HEK293T (cell line): ENCODE data around the gene CD59.
"Not testable (repeated sequence)": the region's sequence is repeated elsewhere in the genome, so short reads cannot be mapped to it uniquely, and the experiment has no call there.

Source experiments
- CTCF ChIA-PET: fragments of 350-600 bp; formaldehyde crosslinking; extraction: SDS; loops from one replicate; lab custom pipeline; 2021; ENCODE audit warnings: antibody characterized with exemption, inconsistent platforms; lab: Yijun Ruan, JAX
- POLR2A ChIA-PET: fragments of 350-600 bp; formaldehyde crosslinking; extraction: SDS; loops from one replicate; lab custom pipeline; 2020; ENCODE audit warnings: antibody characterized with exemption, inconsistent platforms; lab: Yijun Ruan, JAX
- DNase-seq: peaks from one replicate; pipeline ENCODE4 v3.0.0; 2012; ENCODE audit warnings: mixed read lengths; ENCODE audit errors: extremely low spot score
- ARNT ChIP-seq: fragments of 450-650 bp; IDR thresholded peaks from 2 replicates; pipeline ENCODE4 v1.6.1; 2017; ENCODE audit warnings: mild to moderate bottlenecking
- BHLHE40 ChIP-seq: fragments of 450-650 bp; IDR thresholded peaks from 2 replicates; pipeline ENCODE4 v1.6.1; 2016; ENCODE audit warnings: mild to moderate bottlenecking, moderate library complexity, borderline replicate concordance
- CTBP1 ChIP-seq: fragments of 450-650 bp; IDR thresholded peaks from 2 replicates; pipeline ENCODE4 v1.6.1; 2016; ENCODE audit warnings: borderline replicate concordance
- ELF4 ChIP-seq: fragments of 450-650 bp; IDR thresholded peaks from 2 replicates; pipeline ENCODE4 v1.6.1; 2017; ENCODE audit warnings: antibody characterized with exemption
- FOXA1 ChIP-seq: fragments of 450-650 bp; IDR thresholded peaks from 2 replicates; pipeline ENCODE4 v1.6.1; 2016; ENCODE audit warnings: mild to moderate bottlenecking
- FOXK2 ChIP-seq: fragments of 450-650 bp; IDR thresholded peaks from 2 replicates; pipeline ENCODE4 v1.6.1; 2016; ENCODE audit warnings: mild to moderate bottlenecking
- FOXM1 ChIP-seq: fragments of 450-650 bp; IDR thresholded peaks from 2 replicates; pipeline ENCODE4 v1.6.1; 2017; ENCODE audit warnings: mild to moderate bottlenecking, borderline replicate concordance
- HDGF ChIP-seq: fragments of 450-650 bp; IDR thresholded peaks from 2 replicates; pipeline ENCODE4 v1.6.1; 2017; ENCODE audit warnings: antibody characterized with exemption, borderline replicate concordance
- L3MBTL2 ChIP-seq: fragments of 450-650 bp; conservative IDR thresholded peaks from 2 replicates; pipeline ENCODE4 v1.6.1; 2016; ENCODE audit warnings: mild to moderate bottlenecking
- LEF1 ChIP-seq: fragments of 450-650 bp; IDR thresholded peaks from 2 replicates; pipeline ENCODE4 v1.6.1; 2017; ENCODE audit warnings: mild to moderate bottlenecking, borderline replicate concordance
- NFRKB ChIP-seq: fragments of 450-650 bp; IDR thresholded peaks from 2 replicates; pipeline ENCODE4 v1.6.1; 2016; ENCODE audit warnings: mild to moderate bottlenecking, moderate library complexity
- SP1 ChIP-seq: fragments of 450-650 bp; IDR thresholded peaks from 2 replicates; pipeline ENCODE4 v1.6.1; 2017
- SUZ12 ChIP-seq: fragments of 450-650 bp; IDR thresholded peaks from 2 replicates; pipeline ENCODE4 v1.6.1; 2016; ENCODE audit warnings: mild to moderate bottlenecking
- TARDBP ChIP-seq: fragments of 450-650 bp; IDR thresholded peaks from 2 replicates; pipeline ENCODE4 v1.6.1; 2016
- ZNF384 ChIP-seq: fragments of 450-650 bp; IDR thresholded peaks from 2 replicates; pipeline ENCODE4 v1.6.1; 2016
- TF ChIP-seq, protein P1 (sequence below): fragments of 450-650 bp; IDR thresholded peaks from 2 replicates; pipeline ENCODE4 v1.6.1; 2016

CD59 gene

DNA sequence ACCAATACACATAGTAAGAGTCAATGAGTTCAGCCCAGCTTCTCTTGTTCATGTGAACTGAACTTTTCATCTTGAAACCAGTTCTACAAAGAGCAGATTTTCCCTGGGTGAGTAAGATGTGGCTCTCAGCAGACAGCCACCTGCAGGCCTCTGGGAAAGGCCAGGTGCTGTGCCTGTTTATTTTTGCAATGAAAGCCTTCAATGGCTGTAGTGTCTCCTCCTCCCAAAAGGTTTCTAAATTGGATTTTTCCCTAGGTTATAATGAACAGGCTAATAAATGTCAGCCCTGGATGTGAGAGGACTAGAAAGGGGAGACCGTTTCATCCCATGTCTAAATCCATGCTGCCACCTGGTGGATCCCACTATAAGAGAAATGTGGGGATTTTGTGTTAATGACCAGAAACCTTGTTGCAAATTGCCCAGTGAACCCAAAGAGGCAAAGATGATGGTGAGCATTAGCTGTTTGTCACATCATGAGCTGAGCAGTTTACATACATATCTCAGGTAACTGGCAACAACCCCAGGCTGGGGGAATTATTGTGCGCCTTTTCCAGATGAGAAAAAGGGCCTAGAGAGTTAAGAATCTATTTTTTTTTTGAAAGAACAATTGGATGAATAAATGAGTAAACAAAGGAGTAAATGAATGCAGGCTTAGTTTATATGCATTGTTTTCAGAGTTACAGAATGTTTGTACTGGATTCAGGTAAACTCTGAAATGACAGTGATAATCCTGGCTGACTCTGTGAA lies 48.3 kb downstream of the CD59 start:
- peak; percentile 68 for DNase-seq
- ChIA-PET CTCF (interaction anchor here (0.8 to 1.2 kb wide), 2 partner anchors 325 to 328 kb away, joined by 3 read pairs; no protein-coding TSS in a partner anchor), POLR2A (no interaction called here)
- TF ChIP-seq TARDBP (no peak), L3MBTL2 (no peak), ELF4 (no peak), LEF1 (no peak)
- TF ChIP-seq, protein P1, sequence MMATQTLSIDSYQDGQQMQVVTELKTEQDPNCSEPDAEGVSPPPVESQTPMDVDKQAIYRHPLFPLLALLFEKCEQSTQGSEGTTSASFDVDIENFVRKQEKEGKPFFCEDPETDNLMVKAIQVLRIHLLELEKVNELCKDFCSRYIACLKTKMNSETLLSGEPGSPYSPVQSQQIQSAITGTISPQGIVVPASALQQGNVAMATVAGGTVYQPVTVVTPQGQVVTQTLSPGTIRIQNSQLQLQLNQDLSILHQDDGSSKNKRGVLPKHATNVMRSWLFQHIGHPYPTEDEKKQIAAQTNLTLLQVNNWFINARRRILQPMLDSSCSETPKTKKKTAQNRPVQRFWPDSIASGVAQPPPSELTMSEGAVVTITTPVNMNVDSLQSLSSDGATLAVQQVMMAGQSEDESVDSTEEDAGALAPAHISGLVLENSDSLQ, result peak; percentile 40; the same call in 1 of the 2 replicates

DNA sequence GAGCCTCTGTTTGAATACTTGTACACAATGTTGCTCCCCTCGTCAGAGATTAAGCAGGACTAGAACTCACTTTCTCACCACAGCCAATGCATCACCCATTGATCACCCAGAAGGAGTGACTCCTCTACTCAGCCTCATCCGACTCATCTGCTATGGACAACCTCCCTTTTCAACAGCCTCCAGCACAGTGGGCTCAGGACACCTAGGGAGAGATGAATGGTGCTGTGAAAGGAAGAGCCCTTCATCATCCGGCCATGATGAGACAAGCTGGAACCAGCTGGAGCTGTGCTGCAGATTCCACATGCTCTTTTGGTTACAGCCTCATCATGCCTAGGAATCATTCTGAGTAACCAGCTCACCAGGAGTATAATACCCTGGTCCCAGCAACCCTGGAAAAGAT lies 51.1 kb downstream of the CD59 start:
- ChIA-PET CTCF (no interaction called here), POLR2A (no interaction called here)
- no peak for TF ChIP-seq BHLHE40

DNA sequence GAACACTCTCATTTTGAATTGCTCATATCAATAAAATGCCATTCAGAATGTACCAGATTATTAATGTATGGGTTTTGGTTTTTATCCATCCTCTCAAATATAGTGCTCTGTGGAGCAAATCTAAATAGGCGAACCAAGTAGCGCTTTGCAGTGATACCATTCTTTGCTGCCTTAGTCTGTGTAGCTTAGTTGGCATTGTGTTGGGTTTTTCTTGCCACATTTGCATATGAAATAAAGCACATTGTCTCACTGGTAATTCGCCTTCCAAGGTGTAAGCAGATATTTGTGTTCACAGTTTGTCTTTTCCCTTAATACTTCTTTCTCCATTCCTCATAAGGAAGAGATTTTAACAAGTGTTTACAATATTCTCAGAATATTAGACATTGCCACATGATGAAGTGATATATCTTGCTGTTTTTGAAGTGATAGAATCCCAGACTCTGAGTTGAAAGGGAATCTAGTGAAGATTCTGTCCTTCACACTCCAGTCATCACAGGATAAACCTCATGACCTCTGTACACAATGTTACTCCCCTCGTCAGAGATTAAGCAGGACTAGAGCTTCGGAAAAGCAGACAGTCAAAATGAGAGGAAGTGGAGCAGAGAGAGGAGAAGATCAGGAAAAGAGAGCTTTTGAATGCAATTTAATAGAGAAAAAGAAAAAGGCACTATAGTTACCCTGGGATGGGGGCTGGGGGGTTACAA lies 52.1 kb downstream of the CD59 start:
- TF ChIP-seq ARNT (no peak), HDGF (no peak), FOXM1 (no peak), BHLHE40 (no peak), FOXK2 (no peak), LEF1 (no peak), SP1 (no peak), TARDBP (no peak), SUZ12 (no peak)
- ChIA-PET POLR2A (no interaction called here), CTCF (no interaction called here)
- DNase-seq, result no peak

More for the DNA sequence above, 51.1 kb downstream of the CD59 start:
- DNase-seq, result no peak

DNA sequence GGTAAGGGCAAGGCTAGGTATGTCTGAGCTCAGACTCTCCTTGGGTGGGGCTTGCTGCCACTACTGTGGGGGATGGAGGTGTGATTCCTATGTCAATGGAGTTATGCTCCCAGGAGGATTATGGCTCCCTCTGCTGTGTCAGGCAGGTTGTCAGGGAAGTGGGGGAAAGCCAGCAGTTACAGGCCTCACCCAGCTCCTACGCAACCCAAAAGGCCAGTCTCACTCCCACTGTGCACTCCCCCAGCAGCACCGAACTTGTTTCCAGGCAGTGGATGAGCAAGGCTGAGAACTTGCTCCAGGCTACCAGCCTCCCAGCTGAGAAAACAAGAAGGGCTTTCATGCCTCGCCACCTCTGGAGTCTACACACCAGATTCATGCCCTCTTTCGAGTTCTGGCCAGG lies 53.8 kb downstream of the CD59 start:
- no peak for DNase-seq
- ChIA-PET CTCF (no interaction called here), POLR2A (no interaction called here)
- TF ChIP-seq SUZ12 (no peak), FOXK2 (no peak), LEF1 (no peak), ZNF384 (no peak), ARNT (no peak), HDGF (no peak), L3MBTL2 (no peak), NFRKB (no peak), ELF4 (no peak), FOXM1 (no peak), FOXA1 (no peak), SP1 (no peak), BHLHE40 (no peak), TARDBP (no peak), CTBP1 (no peak)
- TF ChIP-seq, protein P1, result no peak

DNA sequence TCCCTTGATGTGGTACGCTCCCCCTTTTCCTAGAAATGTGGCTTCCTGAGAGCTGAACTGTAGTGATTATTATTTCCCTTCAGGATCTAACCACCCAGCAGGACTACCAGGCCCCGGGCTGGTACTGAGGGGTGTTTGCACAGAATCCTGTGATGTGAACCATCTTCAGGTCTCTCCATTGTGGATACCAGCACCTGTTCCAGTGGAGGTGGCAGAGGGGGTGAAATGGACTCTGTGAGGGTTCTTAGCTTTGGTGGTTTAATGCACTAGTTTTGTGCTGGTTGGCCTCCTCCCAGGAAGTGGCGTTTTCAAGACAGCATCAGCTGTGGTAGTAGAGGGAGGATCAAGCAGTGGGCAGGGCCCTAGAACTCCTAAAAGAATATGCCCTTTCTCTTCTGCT lies 54.2 kb downstream of the CD59 start:
- ChIA-PET CTCF (no interaction called here), POLR2A (no interaction called here)
- TF ChIP-seq TARDBP (no peak), FOXA1 (no peak), FOXM1 (no peak), SP1 (no peak), ARNT (no peak), L3MBTL2 (no peak), FOXK2 (no peak), SUZ12 (no peak), ZNF384 (no peak), BHLHE40 (no peak), NFRKB (no peak), HDGF (no peak), ELF4 (no peak)
- no peak for DNase-seq

DNA sequence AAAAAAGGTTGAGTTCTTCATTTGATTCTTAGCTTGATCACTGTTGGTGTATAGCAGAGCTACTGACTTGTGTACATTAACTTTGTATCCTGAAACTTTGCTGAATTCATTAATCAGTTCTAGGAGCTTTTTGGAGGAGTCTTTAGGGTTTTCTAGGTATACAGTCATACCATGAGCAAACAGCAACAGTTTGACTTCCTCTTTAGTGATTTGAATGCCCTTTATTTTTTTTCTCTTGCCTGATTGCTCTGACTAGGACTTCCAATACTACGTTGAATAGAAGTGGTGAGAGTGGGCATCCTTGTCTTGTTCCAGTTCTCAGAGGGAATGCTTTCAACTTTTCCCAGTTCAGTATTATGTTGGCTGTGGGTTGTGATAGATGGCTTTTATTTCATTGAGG lies 57.6 kb downstream of the CD59 start:
- DNase-seq, POLR2A ChIA-PET, CTCF ChIA-PET: not testable (repeated sequence)

DNA sequence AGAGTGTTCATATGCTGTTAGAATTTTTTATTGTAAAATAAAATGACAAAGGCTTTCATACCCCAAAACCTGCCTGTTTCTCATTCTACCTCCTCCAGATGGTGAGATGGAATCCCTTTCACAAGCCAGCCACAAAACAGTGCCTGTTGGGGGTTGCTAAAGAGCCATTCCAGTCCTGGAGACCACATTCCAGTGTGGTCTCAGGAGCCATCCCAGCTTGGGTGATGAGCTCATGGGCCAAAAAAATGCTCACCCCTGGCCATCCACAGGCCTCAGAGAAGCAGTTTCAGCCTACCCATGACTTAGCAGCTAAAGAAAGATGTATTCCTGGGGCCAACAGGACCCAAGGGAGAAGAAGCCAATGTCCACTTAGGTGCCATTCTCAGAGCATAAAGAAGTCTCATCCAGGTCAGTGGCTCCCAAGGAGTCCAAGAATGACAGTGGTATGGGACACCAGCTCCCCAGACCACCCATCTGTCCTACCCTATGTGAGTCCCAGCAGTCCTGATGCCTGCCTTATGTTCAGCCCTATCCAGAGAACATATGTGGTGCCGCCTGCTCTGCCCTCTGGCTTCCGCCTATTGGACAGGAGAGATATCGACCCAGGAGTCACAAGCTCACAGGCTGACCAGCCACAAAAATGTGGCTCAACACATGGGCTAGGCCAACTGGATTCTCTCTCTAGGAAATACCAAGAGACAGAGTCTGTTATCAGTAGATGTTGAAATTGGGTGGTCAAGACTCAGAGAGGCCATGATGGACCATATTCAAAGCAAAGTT lies 62.0 kb downstream of the CD59 start:
- ChIA-PET POLR2A (no interaction called here), CTCF (no interaction called here)
- TF ChIP-seq, protein P1, result no peak
- TF ChIP-seq FOXK2, result no peak
- no peak for TF ChIP-seq CTBP1
- no peak for TF ChIP-seq FOXM1
- TF ChIP-seq SP1, result no peak
- TF ChIP-seq L3MBTL2, result no peak
- TF ChIP-seq SUZ12, result no peak
- TF ChIP-seq NFRKB, result no peak
- TF ChIP-seq HDGF, result no peak
- TF ChIP-seq BHLHE40, result no peak
- TF ChIP-seq ARNT, result no peak
- no peak for TF ChIP-seq ZNF384
- TF ChIP-seq FOXA1, result no peak
- TF ChIP-seq ELF4, result no peak
- TF ChIP-seq TARDBP, result no peak
- TF ChIP-seq LEF1, result no peak
- DNase-seq, result no peak
